HepG2 (cell line): ENCODE results near the gene PLEKHM2. TPM values are rescaled to one million over a fixed set of nuclear protein-coding genes. Genes with fewer than 3 reads are reported as not detected.

Experiments
- ATAC-seq: fragments of 200-7000 bp; cut with Tn5 transposase; 3 replicates; pipeline ENCODE4 v1.9.1; 2020; ENCODE audit warnings: mild to moderate bottlenecking, moderate library complexity
- BruUV-seq: library from RNA; stranded (reverse); fragments of 400-500 nt; replicated peaks from 2 replicates; lab custom pipeline; 2021; lab: Mats Ljungman, UMichigan
- CTCF ChIA-PET: fragments of 300-600 bp; formaldehyde crosslinking; extraction: SDS; loops from one replicate; lab custom pipeline; 2021; ENCODE audit warnings: low total read pairs, inconsistent platforms, low intra/inter-chr PET ratio; lab: Yijun Ruan, JAX
- POLR2A ChIA-PET: fragments of 350-600 bp; sonication (Branson Sonifier 250); formaldehyde crosslinking; loops from one replicate; lab custom pipeline; 2020; ENCODE audit warnings: antibody characterized with exemption, inconsistent platforms; lab: Yijun Ruan, JAX
- DNase-seq: peaks from one replicate; pipeline ENCODE4 v3.0.0-alpha.2; 2015; ENCODE audit warnings: low spot score
- FAIRE-seq: peaks from 3 replicates; lab custom pipeline; 2011; peaks lifted over from hg19 to GRCh38; lab: Jason Lieb, UNC
- H2AFZ ChIP-seq: one replicate; pipeline ENCODE4 v1.6.1; 2011; ENCODE audit warnings: low read length, inconsistent platforms
- H3K27ac ChIP-seq: fragments of 300-600 bp; 3 replicates; pipeline ENCODE4 v1.8.0; 2011; ENCODE audit warnings: mixed run types, mild to moderate bottlenecking, mixed read lengths, low read length, inconsistent platforms; ENCODE audit not compliant: insufficient read depth; ENCODE audit errors: extremely low read length
- H3K27me3 ChIP-seq, 2 experiments: fragments of 200-600 bp in 1 of 2; 2 replicates in 1 of 2; 3 replicates in 1 of 2; pipeline versions ENCODE4 v1.6.0 to v1.8.0; 2011; ENCODE audit warnings: low read length in 2 of 2, mild to moderate bottlenecking in 2 of 2, moderate library complexity in 2 of 2, inconsistent platforms in 1 of 2; ENCODE audit not compliant: insufficient read depth in 2 of 2, control insufficient read depth in 1 of 2
- H3K36me3 ChIP-seq, 2 experiments: fragments of 200-600 bp in 1 of 2; replicated peaks in 1 of 2; 2 replicates in 1 of 2; 3 replicates in 1 of 2; pipeline versions ENCODE4 v1.5.1 to v1.8.0; 2011; ENCODE audit warnings: low read length in 2 of 2, inconsistent platforms in 1 of 2; ENCODE audit not compliant: insufficient read depth in 2 of 2, control insufficient read depth in 1 of 2
- H3K4me1 ChIP-seq: 2 replicates; pipeline ENCODE4 v1.5.1; 2012; ENCODE audit warnings: low read length, inconsistent platforms; ENCODE audit not compliant: insufficient read depth
- H3K4me2 ChIP-seq: 2 replicates; pipeline ENCODE4 v1.6.0; 2011; ENCODE audit warnings: low read depth, low read length, inconsistent platforms
- H3K4me3 ChIP-seq, 3 experiments: fragments of 200-600 bp in 1 of 3; sonication (generic), shearing (Covaris generic) in 1 of 3; replicated peaks in 1 of 3; 2 replicates each; pipeline ENCODE4 v1.5.1; 2011 to 2016; ENCODE audit warnings: low read length in 3 of 3, inconsistent platforms in 2 of 3, low read depth in 2 of 3, mild to moderate bottlenecking in 2 of 3, control low read depth in 1 of 3, mixed read lengths in 1 of 3; ENCODE audit not compliant: insufficient read depth in 1 of 3
- H3K79me2 ChIP-seq: one replicate; pipeline ENCODE4 v1.6.1; 2011; ENCODE audit warnings: low read length, inconsistent platforms; ENCODE audit not compliant: insufficient read depth
- H3K9ac ChIP-seq: 2 replicates; pipeline ENCODE4 v1.6.0; 2011; ENCODE audit warnings: mild to moderate bottlenecking, low read depth, low read length, inconsistent platforms; ENCODE audit not compliant: insufficient read depth
- H3K9me3 ChIP-seq: 2 replicates; pipeline ENCODE4 v1.5.1; 2012; ENCODE audit warnings: mild to moderate bottlenecking, low read length
- H4K20me1 ChIP-seq: 2 replicates; pipeline ENCODE4 v1.6.0; 2011; ENCODE audit warnings: inconsistent platforms, mild to moderate bottlenecking, low read length, moderate library complexity; ENCODE audit not compliant: insufficient read depth
- CBX5 ChIP-seq: sonication (generic); formaldehyde crosslinking; IDR thresholded peaks from 2 replicates; pipeline ENCODE4 v1.4.0; 2020; ENCODE audit warnings: missing genetic modification reagents, borderline replicate concordance
- DR1 ChIP-seq: sonication (generic); formaldehyde crosslinking; IDR thresholded peaks from 2 replicates; pipeline ENCODE4 v1.8.0; 2021; ENCODE audit warnings: mild to moderate bottlenecking, missing genetic modification reagents, inconsistent platforms
- FOSL1 ChIP-seq: sonication (generic); formaldehyde crosslinking; IDR thresholded peaks from 2 replicates; pipeline ENCODE4 v1.9.0; 2021; ENCODE audit warnings: missing genetic modification reagents, borderline replicate concordance
- FOXP1 ChIP-seq, 2 experiments: fragments of 450-650 bp in 1 of 2; IDR thresholded peaks; 2 replicates each; pipeline ENCODE4 v1.6.1; 2017 to 2018; ENCODE audit warnings: antibody characterized with exemption in 1 of 2
- MZF1 ChIP-seq: sonication (generic); formaldehyde crosslinking; IDR thresholded peaks from 2 replicates; pipeline ENCODE4 v1.8.1; 2023; ENCODE audit warnings: mild to moderate bottlenecking, missing genetic modification reagents, borderline replicate concordance
- NFKB2 ChIP-seq: sonication (generic); formaldehyde crosslinking; IDR thresholded peaks from 2 replicates; pipeline ENCODE4 v1.4.0; 2020; ENCODE audit warnings: missing genetic modification reagents, borderline replicate concordance
- NPAS2 ChIP-seq: sonication (generic); formaldehyde crosslinking; IDR thresholded peaks from 2 replicates; pipeline ENCODE4 v1.8.0; 2022; ENCODE audit warnings: mild to moderate bottlenecking, missing genetic modification reagents, borderline replicate concordance
- RFX5 ChIP-seq: IDR thresholded peaks from 2 replicates; pipeline ENCODE4 v1.6.1; 2011; ENCODE audit warnings: low read depth, low read length, improper control_type of control experiment
- SRF ChIP-seq: IDR thresholded peaks from 2 replicates; pipeline ENCODE4 v1.6.1; 2011; ENCODE audit warnings: mild to moderate bottlenecking, low read depth, low read length, moderate library complexity
- TCF7 ChIP-seq: sonication (generic); IDR thresholded peaks from 2 replicates; pipeline ENCODE4 v1.6.1; 2016; ENCODE audit warnings: antibody characterized with exemption, low read depth
- ZC3H4 ChIP-seq: sonication (generic); formaldehyde crosslinking; IDR thresholded peaks from 2 replicates; pipeline ENCODE4 v1.4.0; 2020; ENCODE audit warnings: missing genetic modification reagents, borderline replicate concordance
- ZNF207 ChIP-seq: fragments of 450-650 bp; IDR thresholded peaks from 2 replicates; pipeline ENCODE4 v1.6.1; 2016; ENCODE audit warnings: antibody characterized with exemption, borderline replicate concordance
- ZNF563 ChIP-seq: sonication (generic); formaldehyde crosslinking; IDR thresholded peaks from 2 replicates; pipeline ENCODE4 v1.8.0; 2022; ENCODE audit warnings: mild to moderate bottlenecking, moderate library complexity, missing genetic modification reagents
- ZNF577 ChIP-seq: sonication (generic); formaldehyde crosslinking; IDR thresholded peaks from 2 replicates; pipeline ENCODE4 v1.4.0; 2020; ENCODE audit warnings: mild to moderate bottlenecking, low read depth, missing genetic modification reagents, borderline replicate concordance
- ZNF589 ChIP-seq: sonication (generic); formaldehyde crosslinking; conservative IDR thresholded peaks from 2 replicates; pipeline ENCODE4 v1.8.0; 2022; ENCODE audit warnings: mild to moderate bottlenecking, moderate library complexity, missing genetic modification reagents
- ZNF704 ChIP-seq: sonication (generic); formaldehyde crosslinking; IDR thresholded peaks from 2 replicates; pipeline ENCODE4 v1.8.1; 2023; ENCODE audit warnings: mild to moderate bottlenecking, inconsistent platforms, moderate library complexity, missing genetic modification reagents, borderline replicate concordance
- WGBS: methylation state at CpG from one replicate; pipeline ENCODE4 v1.1.6; 2017; ENCODE audit warnings: low lambda C conversion rate; 5-methylcytosine and 5-hydroxymethylcytosine counted together
- in situ Hi-C: cut with HindIII; loops from 2 replicates; pipeline ENCODE4 v1.10.0; 2017; ENCODE audit warnings: low pct_unique_long_range_greater_than_20kb; ENCODE audit not compliant: extremely low pct_ligation_motif_present
- intact Hi-C: fragments of 100-400 bp; cut with micrococcal nuclease; formaldehyde crosslinking; loops from one replicate; pipeline ENCODE4 v1.10.0; 2022; ENCODE audit not compliant: unreplicated experiment
- polyA plus RNA-seq, 8 experiments: library from polyadenylated mRNA; depleted of rRNA in 3 of 8; stranded (reverse) in 7 of 8; unstranded in 1 of 8; fragments of >200 nt; fragmentation: Illumina TruSeq in 4 of 8; extraction: Trizol in 4 of 8; gene quantifications; 2 replicates each; pipeline versions ENCODE4 v1.2.1 to v1.2.3, GENCODE V29; 2011 to 2016; ENCODE audit warnings: low read depth in 4 of 8, missing spikeins in 1 of 8, mixed read lengths in 1 of 8; ENCODE audit not compliant: insufficient read depth in 1 of 8
- total RNA-seq, 5 experiments: library from RNA; depleted of rRNA; stranded (reverse); fragments of >200 nt; fragmentation: Illumina TruSeq; extraction: Trizol; gene quantifications; 2 replicates each; pipeline ENCODE4 v1.2.3, GENCODE V29; 2016; ENCODE audit warnings: low read depth in 1 of 5
- TF ChIP-seq, protein P1 (sequence below): sonication (generic); formaldehyde crosslinking; IDR thresholded peaks from 2 replicates; pipeline ENCODE4 v1.4.0; 2020; ENCODE audit warnings: mild to moderate bottlenecking, missing genetic modification reagents
- TF ChIP-seq, protein P2 (sequence below): conservative IDR thresholded peaks from 2 replicates; pipeline ENCODE4 v1.6.1; 2018; ENCODE audit warnings: missing genetic modification reagents
- TF ChIP-seq, protein P3 (sequence below): sonication (generic); formaldehyde crosslinking; IDR thresholded peaks from 2 replicates; pipeline ENCODE4 v1.4.0; 2020; ENCODE audit warnings: low read depth, mild to moderate bottlenecking, missing genetic modification reagents

The PLEKHM2 gene
- total and polyA plus RNA-seq, 2 of the 13 experiments (the other 11 are each of a cell fraction or from before 2014, with no cell fraction given): 16.5 to 27.3 TPM

DNA sequence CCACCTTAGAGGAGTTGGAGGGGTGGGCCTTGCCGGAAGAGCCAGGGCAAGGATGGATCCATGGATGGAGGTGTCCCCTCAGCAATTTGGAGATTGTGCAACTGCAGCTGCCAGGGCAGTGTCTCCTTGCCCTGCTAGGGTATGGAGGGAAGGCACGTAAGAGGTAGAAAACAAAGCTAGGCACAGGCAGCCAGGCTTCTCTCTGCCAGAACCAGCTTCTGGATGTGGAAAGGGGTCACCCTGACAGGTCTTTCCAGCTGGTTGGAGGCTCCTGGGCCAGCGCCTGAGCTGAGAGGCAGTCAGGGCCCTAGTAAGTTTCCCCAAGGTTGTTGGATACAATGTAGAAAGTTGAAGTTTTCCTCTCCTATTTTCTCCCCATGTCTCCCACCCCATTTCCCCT is 36.7 kb downstream of the PLEKHM2 start (continued):
- TF ChIP-seq, protein P1, sequence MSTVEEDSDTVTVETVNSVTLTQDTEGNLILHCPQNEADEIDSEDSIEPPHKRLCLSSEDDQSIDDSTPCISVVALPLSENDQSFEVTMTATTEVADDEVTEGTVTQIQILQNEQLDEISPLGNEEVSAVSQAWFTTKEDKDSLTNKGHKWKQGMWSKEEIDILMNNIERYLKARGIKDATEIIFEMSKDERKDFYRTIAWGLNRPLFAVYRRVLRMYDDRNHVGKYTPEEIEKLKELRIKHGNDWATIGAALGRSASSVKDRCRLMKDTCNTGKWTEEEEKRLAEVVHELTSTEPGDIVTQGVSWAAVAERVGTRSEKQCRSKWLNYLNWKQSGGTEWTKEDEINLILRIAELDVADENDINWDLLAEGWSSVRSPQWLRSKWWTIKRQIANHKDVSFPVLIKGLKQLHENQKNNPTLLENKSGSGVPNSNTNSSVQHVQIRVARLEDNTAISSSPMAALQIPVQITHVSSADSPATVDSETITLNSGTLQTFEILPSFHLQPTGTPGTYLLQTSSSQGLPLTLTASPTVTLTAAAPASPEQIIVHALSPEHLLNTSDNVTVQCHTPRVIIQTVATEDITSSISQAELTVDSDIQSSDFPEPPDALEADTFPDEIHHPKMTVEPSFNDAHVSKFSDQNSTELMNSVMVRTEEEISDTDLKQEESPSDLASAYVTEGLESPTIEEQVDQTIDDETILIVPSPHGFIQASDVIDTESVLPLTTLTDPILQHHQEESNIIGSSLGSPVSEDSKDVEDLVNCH (CRISPR knock-in tag): no peak
- no peak for TF ChIP-seq MZF1 (CRISPR knock-in tag)
- TF ChIP-seq RFX5: no peak
- no peak for TF ChIP-seq ZNF577 (CRISPR knock-in tag)
- TF ChIP-seq DR1: no peak

GRCh38 chr1:15722411-15722810 is 38.3 kb downstream of the PLEKHM2 start:
- WGBS: 98% methylated on average over 4 of the region's 4 CpGs
- H3K27me3 ChIP-seq: no peaks in the 10 kb centered on the region
- H3K4me1 ChIP-seq: peaks cover 12% of the 10 kb centered on the region; the same call in 1 of the 2 replicates
- H2AFZ ChIP-seq: no peak overlapping the region
- in situ Hi-C loops (no loop called here), intact Hi-C loops (no loop called here)
- ChIA-PET POLR2A (no interaction called here), CTCF (no interaction called here)
- no peak for FAIRE-seq
- H3K4me3 ChIP-seq: no peak overlapping the region
- no peak overlapping the region for H3K4me2 ChIP-seq
- H4K20me1 ChIP-seq: no peaks in the 10 kb centered on the region
- no peak for ATAC-seq
- no peak overlapping the region for H3K27ac ChIP-seq
- no peaks in the 10 kb centered on the region for H3K9me3 ChIP-seq
- no TSS peak for BruUV-seq
- no peak for DNase-seq
- H3K79me2 ChIP-seq: no peaks in the 10 kb centered on the region
- H3K9ac ChIP-seq: no peak overlapping the region
- peaks cover 22 to 53% of the 10 kb centered on the region in 2 experiments for H3K36me3 ChIP-seq
- TF ChIP-seq TCF7 (no peak), CBX5 (no peak), ZC3H4 (no peak), ZNF589 (CRISPR knock-in tag) (no peak), ZNF563 (CRISPR knock-in tag) (no peak), SRF (no peak), ZNF704 (CRISPR knock-in tag) (no peak), FOXP1 (IDR thresholded peaks at IDR 0.05) (no peak), FOXP1 (CRISPR knock-in tag; IDR thresholded peaks at IDR 0.05) (no peak), ZNF207 (no peak), NPAS2 (no peak), FOSL1 (CRISPR knock-in tag) (no peak), NFKB2 (CRISPR knock-in tag) (no peak)
- TF ChIP-seq, protein P2, sequence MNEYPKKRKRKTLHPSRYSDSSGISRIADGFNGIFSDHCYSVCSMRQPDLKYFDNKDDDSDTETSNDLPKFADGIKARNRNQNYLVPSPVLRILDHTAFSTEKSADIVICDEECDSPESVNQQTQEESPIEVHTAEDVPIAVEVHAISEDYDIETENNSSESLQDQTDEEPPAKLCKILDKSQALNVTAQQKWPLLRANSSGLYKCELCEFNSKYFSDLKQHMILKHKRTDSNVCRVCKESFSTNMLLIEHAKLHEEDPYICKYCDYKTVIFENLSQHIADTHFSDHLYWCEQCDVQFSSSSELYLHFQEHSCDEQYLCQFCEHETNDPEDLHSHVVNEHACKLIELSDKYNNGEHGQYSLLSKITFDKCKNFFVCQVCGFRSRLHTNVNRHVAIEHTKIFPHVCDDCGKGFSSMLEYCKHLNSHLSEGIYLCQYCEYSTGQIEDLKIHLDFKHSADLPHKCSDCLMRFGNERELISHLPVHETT: no peak
- TF ChIP-seq, protein P3, sequence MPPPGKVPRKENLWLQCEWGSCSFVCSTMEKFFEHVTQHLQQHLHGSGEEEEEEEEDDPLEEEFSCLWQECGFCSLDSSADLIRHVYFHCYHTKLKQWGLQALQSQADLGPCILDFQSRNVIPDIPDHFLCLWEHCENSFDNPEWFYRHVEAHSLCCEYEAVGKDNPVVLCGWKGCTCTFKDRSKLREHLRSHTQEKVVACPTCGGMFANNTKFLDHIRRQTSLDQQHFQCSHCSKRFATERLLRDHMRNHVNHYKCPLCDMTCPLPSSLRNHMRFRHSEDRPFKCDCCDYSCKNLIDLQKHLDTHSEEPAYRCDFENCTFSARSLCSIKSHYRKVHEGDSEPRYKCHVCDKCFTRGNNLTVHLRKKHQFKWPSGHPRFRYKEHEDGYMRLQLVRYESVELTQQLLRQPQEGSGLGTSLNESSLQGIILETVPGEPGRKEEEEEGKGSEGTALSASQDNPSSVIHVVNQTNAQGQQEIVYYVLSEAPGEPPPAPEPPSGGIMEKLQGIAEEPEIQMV (CRISPR knock-in tag): no peak
